ENCODE results near the gene ERN2. TPM values are rescaled to one million over a fixed set of nuclear protein-coding genes. Genes with fewer than 3 reads are reported as not detected.

ERN2 gene
- total RNA-seq, 1 experiment from 2014 or later, result 1.8 TPM

GRCh38 chr16:23729503-23730424 lies 16.7 kb upstream of the ERN2 start:
- H3K9me3 Mint-ChIP-seq, result no peaks in the 10 kb centered on the region
- DNase-seq (ENCODE audit: low spot score) (peak; percentile 67), ATAC-seq (peak; percentile 96)
- no peaks in the 10 kb centered on the region for H3K36me3 Mint-ChIP-seq
- H3K27ac Mint-ChIP-seq, result 0 out of 2 replicates have a peak overlapping the region, but pooled peaks have one; percentile 58
- CTCF ChIA-PET, result interaction anchor here (0.9 to 2.7 kb wide), 6 partner anchors 13 to 316 kb away, joined by 3 to 9 read pairs (median 5); no protein-coding TSS in a partner anchor
- TF ChIP-seq ZNF121 (CRISPR knock-in tag; IDR thresholded peaks at IDR 0.05) (peak; percentile 73), OVOL2 (CRISPR knock-in tag; IDR thresholded peaks at IDR 0.05; ENCODE audit: borderline replicate concordance) (no peak), GABPB1 (CRISPR knock-in tag; IDR thresholded peaks at IDR 0.05) (peak; percentile 98), ATF3 (CRISPR knock-in tag; conservative IDR thresholded peaks at IDR 0.05) (0 out of 2 replicates have a peak, but pooled peaks have one; percentile 26)
- H3K4me3 Mint-ChIP-seq, result no peak overlapping the region
- H3K4me1 Mint-ChIP-seq, result peaks cover 14% of the 10 kb centered on the region
- peaks cover 3% of the 10 kb centered on the region; the same call in 1 of the 2 replicates for H3K27me3 Mint-ChIP-seq (ENCODE audit: low read depth)
- POLR2A ChIA-PET, result interaction anchor here (0.7 kb wide), 1 partner anchor 76 kb away, joined by 3 read pairs; no protein-coding TSS in a partner anchor

- H3K27ac Mint-ChIP-seq, result no peak overlapping the region
- no peak for DNase-seq (ENCODE audit: low spot score)
- ChIA-PET CTCF (interaction anchor here (0.8 to 2.1 kb wide), 17 partner anchors 9 to 715 kb away, joined by 3 to 23 read pairs (median 4); partner anchors contain the start of genes CHP2, ERN2 and PLK1), POLR2A (interaction anchor here (0.6 kb wide), 1 partner anchor 33 kb away, joined by 3 read pairs; no protein-coding TSS in a partner anchor)
- peaks cover 3% of the 10 kb centered on the region; the same call in 1 of the 2 replicates for H3K27me3 Mint-ChIP-seq (ENCODE audit: low read depth)
- no peak overlapping the region for H3K4me3 Mint-ChIP-seq
- peaks cover 14% of the 10 kb centered on the region for H3K4me1 Mint-ChIP-seq
- peaks cover 2% of the 10 kb centered on the region for H3K36me3 Mint-ChIP-seq
- peaks cover 13% of the 10 kb centered on the region for H3K9me3 Mint-ChIP-seq
- peak; percentile 7; the same call in 1 of the 2 replicates for ATAC-seq
- TF ChIP-seq TCF7 (CRISPR knock-in tag; IDR thresholded peaks at IDR 0.05; ENCODE audit: low read depth) (no peak), FOXK1 (CRISPR knock-in tag; IDR thresholded peaks at IDR 0.05) (no peak), SOX15 (CRISPR knock-in tag; IDR thresholded peaks at IDR 0.05) (no peak), PRRX2 (CRISPR knock-in tag; IDR thresholded peaks at IDR 0.05) (no peak), EMX1 (CRISPR knock-in tag; IDR thresholded peaks at IDR 0.05) (no peak), SMAD4 (CRISPR knock-in tag; IDR thresholded peaks at IDR 0.05) (no peak), SMAD3 (CRISPR knock-in tag; IDR thresholded peaks at IDR 0.05; ENCODE audit: borderline replicate concordance) (no peak), GTF2I (CRISPR knock-in tag; conservative IDR thresholded peaks at IDR 0.05) (no peak), AR (CRISPR knock-in tag; IDR thresholded peaks at IDR 0.05) (no peak), ZNF138 (CRISPR knock-in tag; conservative IDR thresholded peaks at IDR 0.05) (no peak), IRF1 (CRISPR knock-in tag; IDR thresholded peaks at IDR 0.05) (no peak), ETV6 (CRISPR knock-in tag; IDR thresholded peaks at IDR 0.05) (no peak), USF1 (CRISPR knock-in tag; IDR thresholded peaks at IDR 0.05) (no peak), ZNF281 (CRISPR knock-in tag; IDR thresholded peaks at IDR 0.05) (no peak), SP1 (CRISPR knock-in tag; conservative IDR thresholded peaks at IDR 0.05) (no peak), CDX4 (CRISPR knock-in tag; IDR thresholded peaks at IDR 0.05; ENCODE audit: borderline replicate concordance) (no peak), JUN (CRISPR knock-in tag; IDR thresholded peaks at IDR 0.05) (no peak), PREB (CRISPR knock-in tag; IDR thresholded peaks at IDR 0.05; ENCODE audit: borderline replicate concordance) (no peak)
Measured at GRCh38 chr16:23728112-23728477, 15.1 kb upstream of the ERN2 start.

Data from WTC11 (cell line).